ENCODE data around the gene CBFB. TPM values are rescaled to one million over a fixed set of nuclear protein-coding genes. Genes with fewer than 3 reads are reported as not detected.

The CBFB gene
- total RNA-seq, 4 donors from 2014 or later, result 26.0 to 59.3 (median 41.9) TPM

- peaks cover 0 to 7% (median 0%) of the 10 kb centered on the region in 3 donors for H3K4me1 ChIP-seq
- TF ChIP-seq CTCF (IDR thresholded peaks at IDR 0.05) (no peak), POLR2A (IDR thresholded peaks at IDR 0.05) (no peak)
- intact Hi-C loops (cut with DNase I), result no loop called here
- H3K36me3 ChIP-seq, result peaks cover 0 to 39% (median 0%) of the 10 kb centered on the region in 3 donors
- H3K27me3 ChIP-seq, result no peaks in the 10 kb centered on the region
- H3K4me3 ChIP-seq, result no peak overlapping the region
- H3K9me3 ChIP-seq, result no peaks in the 10 kb centered on the region
- H3K27ac ChIP-seq, result no peak overlapping the region
- no peak for DNase-seq
- WGBS, 2 donors, result 79 to 89% methylated on average over 4 of the region's 4 CpGs
Observed at GRCh38 chr16:67084345-67085028, 55.5 kb downstream of the CBFB start.

- H3K4me3 ChIP-seq, result no peak overlapping the region
- H3K4me1 ChIP-seq, result peaks cover 0 to 7% (median 0%) of the 10 kb centered on the region in 3 donors
- TF ChIP-seq CTCF (IDR thresholded peaks at IDR 0.05) (no peak), POLR2A (IDR thresholded peaks at IDR 0.05) (no peak)
- H3K9me3 ChIP-seq, result no peaks in the 10 kb centered on the region
- no peaks in the 10 kb centered on the region for H3K27me3 ChIP-seq
- intact Hi-C loops (cut with DNase I), result no loop called here
- peaks cover 0 to 42% (median 0%) of the 10 kb centered on the region in 3 donors for H3K36me3 ChIP-seq
- no peak for DNase-seq
- no peak overlapping the region for H3K27ac ChIP-seq
Observed at GRCh38 chr16:67086822-67087221, 57.9 kb downstream of the CBFB start.

GRCh38 chr16:67087291-67087690 lies 58.3 kb downstream of the CBFB start:
- intact Hi-C loops (cut with DNase I), result no loop called here
- peaks cover 0 to 7% (median 0%) of the 10 kb centered on the region in 3 donors for H3K4me1 ChIP-seq
- 100% methylated on average over 1 of the region's 1 CpG for WGBS, 2 donors
- H3K27me3 ChIP-seq, result no peaks in the 10 kb centered on the region
- peaks cover 0 to 42% (median 0%) of the 10 kb centered on the region in 3 donors for H3K36me3 ChIP-seq
- H3K4me3 ChIP-seq, result no peak overlapping the region
- no peak for DNase-seq
- H3K27ac ChIP-seq, result no peak overlapping the region
- no peaks in the 10 kb centered on the region for H3K9me3 ChIP-seq
- no peak for TF ChIP-seq CTCF (IDR thresholded peaks at IDR 0.05)
- TF ChIP-seq POLR2A (IDR thresholded peaks at IDR 0.05), result no peak

- intact Hi-C loops (cut with DNase I), result no loop called here
- no peak for DNase-seq
- Histone ChIP-seq H3K27me3 (no peaks in the 10 kb centered on the region), H3K36me3 (peaks cover 0 to 44% (median 0%) of the 10 kb centered on the region in 3 donors), H3K9me3 (no peaks in the 10 kb centered on the region), H3K4me1 (peaks cover 0 to 7% (median 0%) of the 10 kb centered on the region in 3 donors), H3K4me3 (no peak overlapping the region), H3K27ac (no peak overlapping the region)
- TF ChIP-seq CTCF (IDR thresholded peaks at IDR 0.05), result no peak
- TF ChIP-seq POLR2A (IDR thresholded peaks at IDR 0.05), result no peak
Observed at GRCh38 chr16:67087803-67088202, 58.9 kb downstream of the CBFB start.

- no peak for TF ChIP-seq CTCF (IDR thresholded peaks at IDR 0.05)
- TF ChIP-seq POLR2A (IDR thresholded peaks at IDR 0.05), result no peak
- Histone ChIP-seq H3K4me1 (peaks cover 0 to 7% (median 0%) of the 10 kb centered on the region in 3 donors), H3K9me3 (no peaks in the 10 kb centered on the region), H3K27ac (no peak overlapping the region), H3K27me3 (no peaks in the 10 kb centered on the region), H3K4me3 (no peak overlapping the region), H3K36me3 (peaks cover 0 to 44% (median 0%) of the 10 kb centered on the region in 3 donors)
- DNase-seq, result no peak
- WGBS, 2 donors, result 77 to 78% methylated on average over 4 of the region's 4 CpGs
- intact Hi-C loops (cut with DNase I), result no loop called here
Observed at GRCh38 chr16:67088551-67088950, 59.6 kb downstream of the CBFB start.
